DND-41 (cell line): ENCODE results near the gene STON1.

Experiments used
- EZH2 ChIP-seq: IDR thresholded peaks from 3 replicates; pipeline ENCODE4 v1.6.1; 2012; ENCODE audit warnings: borderline replicate concordance, low read depth, mild to moderate bottlenecking, moderate library complexity, low read length, inconsistent platforms; ENCODE audit not compliant: severe bottlenecking
- TF ChIP-seq, protein P1 (sequence below): IDR thresholded peaks from 2 replicates; pipeline ENCODE4 v1.5.1; 2012; ENCODE audit warnings: borderline replicate concordance, low read length, moderate library complexity, mild to moderate bottlenecking; ENCODE audit not compliant: poor library complexity, severe bottlenecking; ENCODE audit errors: extremely low read depth

DNA sequence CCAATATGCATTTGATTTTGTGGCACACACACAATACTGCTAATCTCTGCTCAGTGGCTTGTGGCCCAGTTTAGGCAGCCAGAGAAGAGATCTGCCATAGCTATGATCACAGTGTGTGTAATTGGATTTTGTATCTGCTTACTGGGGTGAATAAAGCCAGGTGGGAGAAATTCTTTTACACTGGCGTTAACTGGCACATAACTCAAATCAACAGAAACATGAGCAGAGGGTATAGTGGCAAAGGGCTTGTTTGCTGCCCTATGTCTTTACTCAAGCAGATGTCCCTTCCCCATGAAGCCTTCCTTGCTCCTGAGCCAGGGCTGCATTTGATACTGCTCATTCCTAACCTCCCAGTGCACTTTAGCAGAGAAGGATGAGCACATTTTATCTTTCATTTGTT, 28.5 kb downstream of the STON1 start:
- TF ChIP-seq, protein P1, sequence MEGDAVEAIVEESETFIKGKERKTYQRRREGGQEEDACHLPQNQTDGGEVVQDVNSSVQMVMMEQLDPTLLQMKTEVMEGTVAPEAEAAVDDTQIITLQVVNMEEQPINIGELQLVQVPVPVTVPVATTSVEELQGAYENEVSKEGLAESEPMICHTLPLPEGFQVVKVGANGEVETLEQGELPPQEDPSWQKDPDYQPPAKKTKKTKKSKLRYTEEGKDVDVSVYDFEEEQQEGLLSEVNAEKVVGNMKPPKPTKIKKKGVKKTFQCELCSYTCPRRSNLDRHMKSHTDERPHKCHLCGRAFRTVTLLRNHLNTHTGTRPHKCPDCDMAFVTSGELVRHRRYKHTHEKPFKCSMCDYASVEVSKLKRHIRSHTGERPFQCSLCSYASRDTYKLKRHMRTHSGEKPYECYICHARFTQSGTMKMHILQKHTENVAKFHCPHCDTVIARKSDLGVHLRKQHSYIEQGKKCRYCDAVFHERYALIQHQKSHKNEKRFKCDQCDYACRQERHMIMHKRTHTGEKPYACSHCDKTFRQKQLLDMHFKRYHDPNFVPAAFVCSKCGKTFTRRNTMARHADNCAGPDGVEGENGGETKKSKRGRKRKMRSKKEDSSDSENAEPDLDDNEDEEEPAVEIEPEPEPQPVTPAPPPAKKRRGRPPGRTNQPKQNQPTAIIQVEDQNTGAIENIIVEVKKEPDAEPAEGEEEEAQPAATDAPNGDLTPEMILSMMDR, result no peak
- TF ChIP-seq EZH2, result no peak
